Chondrocyte (in vitro differentiated cells): Measurements from ENCODE around the gene PPP2R1B. TPM values are rescaled to one million over a fixed set of nuclear protein-coding genes. Genes with fewer than 3 reads are reported as not detected.
A peak's percentile ranks its signal among the peaks of the same experiment; 100 is the strongest.

Experiments used
- DNase-seq: peaks from one replicate; pipeline ENCODE4 v3.0.0; 2021; ENCODE audit warnings: mixed read lengths, low spot score
- H3K27ac Mint-ChIP-seq: one replicate; pipeline ENCODE4 v1.8.0; 2021; ENCODE audit warnings: mild to moderate bottlenecking, moderate library complexity, mixed read lengths; ENCODE audit not compliant: unreplicated experiment
- H3K27me3 Mint-ChIP-seq: 2 replicates; pipeline ENCODE4 v1.8.0; 2021; ENCODE audit warnings: low read depth, mixed read lengths
- H3K36me3 Mint-ChIP-seq: 2 replicates; pipeline ENCODE4 v1.8.0; 2021; ENCODE audit warnings: low read depth, mixed read lengths
- H3K4me1 Mint-ChIP-seq: 2 replicates; pipeline ENCODE4 v1.8.0; 2021; ENCODE audit warnings: low read depth, mild to moderate bottlenecking, mixed read lengths
- H3K4me3 Mint-ChIP-seq: one replicate; pipeline ENCODE4 v1.8.0; 2021; ENCODE audit warnings: mild to moderate bottlenecking, moderate library complexity, mixed read lengths; ENCODE audit not compliant: unreplicated experiment
- H3K9me3 Mint-ChIP-seq: 2 replicates; pipeline ENCODE4 v1.8.0; 2021; ENCODE audit warnings: low read depth, mixed read lengths
- total RNA-seq: library from RNA; stranded (reverse); gene quantifications from 3 replicates; pipeline ENCODE4 v1.2.1, GENCODE V29; 2021
- TF ChIP-seq, protein P1 (sequence below): fragments of 200-600 bp; sonication (generic); IDR thresholded peaks from 2 replicates; pipeline ENCODE4 v1.5.0; 2021; ENCODE audit warnings: antibody characterized with exemption, mild to moderate bottlenecking, moderate library complexity

Gene PPP2R1B
- total RNA-seq, 1 donor from 2014 or later: 17.2 TPM

DNA sequence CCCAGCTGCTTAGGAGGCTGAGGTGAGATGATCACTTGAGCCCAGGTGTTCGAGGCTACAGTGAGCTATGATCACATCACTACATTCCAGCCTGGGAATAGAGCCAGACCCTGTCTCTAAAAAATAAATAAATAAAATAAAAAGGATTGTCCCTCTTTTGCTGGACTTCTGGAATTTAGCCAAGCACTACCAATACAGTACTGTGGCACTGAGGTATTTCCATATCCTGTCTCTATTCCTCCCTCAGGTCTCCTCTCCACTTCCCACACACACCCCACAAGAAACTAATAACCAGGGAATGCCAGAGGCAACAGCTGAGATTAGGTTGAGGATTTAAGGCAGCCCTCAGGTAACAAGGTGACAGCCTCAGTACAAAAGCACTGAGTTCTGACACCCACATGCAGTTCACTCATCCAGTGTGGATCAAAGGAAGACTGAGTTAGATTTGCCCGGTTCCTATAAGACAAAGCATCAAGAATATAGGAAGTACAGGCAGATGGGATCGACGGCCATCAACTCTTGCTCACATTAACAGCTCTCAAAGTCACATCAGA is 4.5 kb upstream of the PPP2R1B start:
- TF ChIP-seq, protein P1, sequence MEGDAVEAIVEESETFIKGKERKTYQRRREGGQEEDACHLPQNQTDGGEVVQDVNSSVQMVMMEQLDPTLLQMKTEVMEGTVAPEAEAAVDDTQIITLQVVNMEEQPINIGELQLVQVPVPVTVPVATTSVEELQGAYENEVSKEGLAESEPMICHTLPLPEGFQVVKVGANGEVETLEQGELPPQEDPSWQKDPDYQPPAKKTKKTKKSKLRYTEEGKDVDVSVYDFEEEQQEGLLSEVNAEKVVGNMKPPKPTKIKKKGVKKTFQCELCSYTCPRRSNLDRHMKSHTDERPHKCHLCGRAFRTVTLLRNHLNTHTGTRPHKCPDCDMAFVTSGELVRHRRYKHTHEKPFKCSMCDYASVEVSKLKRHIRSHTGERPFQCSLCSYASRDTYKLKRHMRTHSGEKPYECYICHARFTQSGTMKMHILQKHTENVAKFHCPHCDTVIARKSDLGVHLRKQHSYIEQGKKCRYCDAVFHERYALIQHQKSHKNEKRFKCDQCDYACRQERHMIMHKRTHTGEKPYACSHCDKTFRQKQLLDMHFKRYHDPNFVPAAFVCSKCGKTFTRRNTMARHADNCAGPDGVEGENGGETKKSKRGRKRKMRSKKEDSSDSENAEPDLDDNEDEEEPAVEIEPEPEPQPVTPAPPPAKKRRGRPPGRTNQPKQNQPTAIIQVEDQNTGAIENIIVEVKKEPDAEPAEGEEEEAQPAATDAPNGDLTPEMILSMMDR: no peak
- no peak overlapping the region for H3K27ac Mint-ChIP-seq
- no peaks in the 10 kb centered on the region for H3K27me3 Mint-ChIP-seq
- no peak for DNase-seq
- no peaks in the 10 kb centered on the region for H3K36me3 Mint-ChIP-seq
- H3K9me3 Mint-ChIP-seq: no peaks in the 10 kb centered on the region
- peaks cover 25% of the 10 kb centered on the region for H3K4me1 Mint-ChIP-seq
- H3K4me3 Mint-ChIP-seq: no peak overlapping the region

DNA sequence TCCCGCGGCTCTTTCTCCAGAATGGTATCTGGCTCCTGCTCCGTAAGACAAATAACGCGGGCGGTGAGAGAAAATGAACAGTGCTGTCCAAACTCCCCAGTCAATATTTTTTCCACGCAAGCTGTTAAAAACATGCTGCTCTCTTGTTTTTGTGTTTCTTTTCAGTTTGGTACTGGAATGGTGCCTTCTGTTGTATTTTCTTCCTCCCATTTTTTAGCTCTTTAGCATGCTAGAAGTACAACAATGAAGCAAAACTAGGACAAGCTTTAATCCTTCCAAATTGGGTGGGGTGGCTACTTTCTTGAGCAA is 599 bp upstream of the PPP2R1B start:
- no peaks in the 10 kb centered on the region for H3K9me3 Mint-ChIP-seq
- H3K27me3 Mint-ChIP-seq: no peaks in the 10 kb centered on the region
- H3K36me3 Mint-ChIP-seq: peaks cover 7% of the 10 kb centered on the region
- peak overlapping the region; percentile 99 for H3K4me3 Mint-ChIP-seq
- H3K4me1 Mint-ChIP-seq: peaks cover 34% of the 10 kb centered on the region
- H3K27ac Mint-ChIP-seq: peak overlapping the region; percentile 97
- no peak for DNase-seq
- TF ChIP-seq, protein P1: no peak

DNA sequence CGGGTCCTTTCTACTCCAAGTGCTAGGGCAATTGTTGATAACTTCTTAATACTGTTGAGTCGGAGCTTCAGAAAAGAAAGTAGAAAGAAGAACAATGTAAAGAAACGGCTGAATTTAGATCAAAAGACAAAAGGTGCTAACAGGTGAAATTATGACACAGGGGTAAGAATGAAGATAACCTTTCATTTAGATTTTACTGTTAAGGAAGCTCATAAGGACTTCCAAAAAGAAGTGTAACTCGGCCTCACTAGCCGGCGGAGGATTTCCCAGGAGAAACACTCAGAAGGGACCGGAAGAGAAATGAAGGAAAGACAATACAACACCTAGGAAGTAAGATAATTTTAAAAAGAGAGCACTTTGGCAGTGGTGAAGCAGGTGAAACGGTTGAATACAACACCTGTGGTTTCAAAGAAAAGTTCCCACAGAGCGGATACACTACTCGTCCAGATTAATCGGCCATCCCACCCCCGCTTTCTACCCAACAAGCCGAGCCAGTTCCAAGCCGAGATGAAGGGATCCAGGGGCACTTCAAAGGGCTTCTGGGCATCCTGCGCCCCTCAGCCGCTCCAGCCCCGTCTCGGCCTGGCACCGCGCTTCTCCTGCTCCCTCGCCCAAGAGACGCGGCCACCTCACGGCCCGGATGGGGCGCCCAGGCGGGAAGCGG is 737 bp downstream of the PPP2R1B start:
- H3K27me3 Mint-ChIP-seq: no peaks in the 10 kb centered on the region
- H3K4me1 Mint-ChIP-seq: peaks cover 34% of the 10 kb centered on the region
- TF ChIP-seq, protein P1: no peak
- H3K9me3 Mint-ChIP-seq: no peaks in the 10 kb centered on the region
- H3K4me3 Mint-ChIP-seq: peak overlapping the region; percentile 99
- peaks cover 11% of the 10 kb centered on the region for H3K36me3 Mint-ChIP-seq
- no peak for DNase-seq
- H3K27ac Mint-ChIP-seq: peak overlapping the region; percentile 97

DNA sequence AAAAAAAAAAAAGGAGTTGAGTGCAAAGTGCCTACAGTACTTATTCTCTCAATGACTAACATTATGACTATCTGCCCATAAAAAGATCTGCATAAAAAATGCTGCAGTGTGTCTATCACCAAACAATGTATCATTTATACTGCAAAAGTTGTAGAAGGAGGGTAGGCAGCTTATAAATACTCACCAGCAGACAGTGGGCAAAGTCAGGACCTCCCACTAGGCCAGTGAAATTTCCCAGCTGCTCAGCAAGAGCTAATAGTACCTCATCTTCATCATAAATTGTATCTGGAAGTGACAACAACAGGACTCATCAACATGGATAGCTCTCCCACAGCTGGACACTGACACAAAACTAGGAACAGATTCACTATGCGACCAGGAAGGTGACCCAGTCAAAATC is 1.6 kb downstream of the PPP2R1B start:
- no peak for DNase-seq
- Mint-ChIP-seq H3K36me3 (peaks cover 14% of the 10 kb centered on the region), H3K4me3 (peak overlapping the region; percentile 99), H3K27ac (no peak overlapping the region), H3K4me1 (peaks cover 37% of the 10 kb centered on the region), H3K9me3 (no peaks in the 10 kb centered on the region), H3K27me3 (no peaks in the 10 kb centered on the region)
- TF ChIP-seq, protein P1: no peak

DNA sequence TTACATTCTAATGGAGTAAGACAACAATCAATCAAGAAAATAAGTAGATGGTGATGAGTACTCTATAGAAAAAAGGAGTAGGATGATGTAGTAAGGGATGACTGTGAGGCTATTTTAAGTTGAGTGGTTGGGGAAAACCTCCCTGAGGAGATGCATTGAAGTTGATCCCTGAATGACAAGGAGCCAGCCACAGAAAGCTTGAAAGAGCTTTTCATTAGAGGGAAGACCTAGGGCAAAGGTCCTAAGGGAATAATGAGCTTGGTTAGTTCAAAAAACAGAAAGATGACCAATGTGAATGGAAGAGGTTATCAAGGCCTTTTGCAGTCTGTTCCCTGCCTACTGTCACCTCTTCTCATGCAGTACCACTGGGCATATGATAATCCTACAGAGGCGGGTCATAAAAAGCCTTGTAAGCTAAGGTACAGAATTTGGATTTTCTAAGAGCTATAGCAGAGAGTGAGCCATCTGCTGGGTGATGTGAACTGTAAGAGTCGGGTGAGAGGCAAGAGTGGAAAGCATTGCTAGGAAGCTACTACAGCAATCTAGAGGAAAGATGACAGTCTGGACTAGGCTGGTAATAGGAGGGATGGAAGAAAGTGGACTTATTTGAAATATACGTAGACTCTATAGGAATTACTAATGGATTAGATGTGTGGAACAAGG is 3.1 kb downstream of the PPP2R1B start:
- peaks cover 45% of the 10 kb centered on the region for H3K4me1 Mint-ChIP-seq
- no peaks in the 10 kb centered on the region for H3K27me3 Mint-ChIP-seq
- H3K9me3 Mint-ChIP-seq: no peaks in the 10 kb centered on the region
- H3K4me3 Mint-ChIP-seq: no peak overlapping the region
- no peak for DNase-seq
- H3K27ac Mint-ChIP-seq: no peak overlapping the region
- TF ChIP-seq, protein P1: peak; percentile 55
- H3K36me3 Mint-ChIP-seq: peaks cover 21% of the 10 kb centered on the region
